T-cell (primary cell): Measurements from ENCODE around the gene CHD1. TPM values are rescaled to one million over a fixed set of nuclear protein-coding genes. Genes with fewer than 3 reads are reported as not detected.

ENCODE experiments used
- ATAC-seq, 4 experiments: fragments of 200-7000 bp in 3 of 4; fragments of 150-1000 bp in 1 of 4; cut with Tn5 transposase; replicated peaks in 1 of 4; 1 replicate in 3 of 4; 2 replicates in 1 of 4; pipeline ENCODE4 v1.10.0; 2021; ENCODE audit warnings: moderate library complexity in 3 of 4, mild to moderate bottlenecking in 2 of 4, moderate number of reproducible peaks in 1 of 4
- CTCF ChIA-PET, 2 donors: fragments of 300-600 bp; sonication (Branson Sonifier 250); formaldehyde crosslinking; loops; one replicate each; lab custom pipeline; 2022; ENCODE audit warnings: antibody characterized with exemption in 2 of 2; lab: Charles Lee
- POLR2A ChIA-PET, 2 donors: fragments of 300-600 bp; sonication (Branson Sonifier 250); formaldehyde crosslinking; loops; one replicate each; lab custom pipeline; 2022; ENCODE audit warnings: antibody characterized with exemption in 2 of 2; lab: Charles Lee
- DNase-seq, 35 experiments: peaks; one replicate each; pipeline versions ENCODE4 v3.0.0 to v3.0.0-alpha.2; 2013 to 2023
- H3K27ac ChIP-seq: one replicate; pipeline ENCODE4 v1.5.1; 2013; ENCODE audit warnings: low read length
- H3K27me3 ChIP-seq, 2 experiments: replicated peaks in 1 of 2; 1 replicate in 1 of 2; 2 replicates in 1 of 2; pipeline versions ENCODE4 v1.6.1 to v1.7.0; 2013; ENCODE audit warnings: low read length in 1 of 2, mixed read lengths in 1 of 2; ENCODE audit not compliant: control insufficient read depth in 2 of 2, insufficient read depth in 2 of 2; ENCODE audit errors: extremely low read depth in 1 of 2
- H3K36me3 ChIP-seq, 2 donors: 1 replicate in 1 of 2; 2 replicates in 1 of 2; pipeline versions ENCODE4 v1.6.1 to v1.7.0; 2013; ENCODE audit warnings: low read length in 1 of 2; ENCODE audit not compliant: control insufficient read depth in 2 of 2, insufficient read depth in 1 of 2; ENCODE audit errors: extremely low read depth in 1 of 2
- H3K4me1 ChIP-seq, 2 experiments: 1 replicate in 1 of 2; 2 replicates in 1 of 2; pipeline versions ENCODE4 v1.6.1 to v1.7.0; 2013; ENCODE audit warnings: low read length in 2 of 2, mixed read lengths in 1 of 2; ENCODE audit not compliant: insufficient read depth in 2 of 2, control insufficient read depth in 1 of 2; ENCODE audit errors: extremely low read depth in 1 of 2
- H3K4me3 ChIP-seq, 2 donors: 1 replicate in 1 of 2; 2 replicates in 1 of 2; pipeline versions ENCODE4 v1.5.1 to v1.7.0; 2013; ENCODE audit warnings: mild to moderate bottlenecking in 2 of 2, low read length in 1 of 2, moderate library complexity in 1 of 2; ENCODE audit not compliant: control insufficient read depth in 1 of 2; ENCODE audit errors: extremely low read depth in 1 of 2
- H3K9me3 ChIP-seq: 2 replicates; pipeline ENCODE4 v1.7.0; 2013
- H3K27ac Mint-ChIP-seq, 2 donors: one replicate each; pipeline ENCODE4 v1.8.0; 2020 to 2021; ENCODE audit warnings: mild to moderate bottlenecking in 2 of 2, mixed read lengths in 2 of 2
- H3K27me3 Mint-ChIP-seq, 2 donors: one replicate each; pipeline ENCODE4 v1.8.0; 2021 to 2022; ENCODE audit warnings: mixed read lengths in 2 of 2
- H3K36me3 Mint-ChIP-seq: one replicate; pipeline ENCODE4 v1.8.0; 2021; ENCODE audit warnings: mixed read lengths
- H3K4me1 Mint-ChIP-seq, 3 donors: one replicate each; pipeline ENCODE4 v1.8.0; 2020 to 2022; ENCODE audit warnings: mixed read lengths in 3 of 3, mild to moderate bottlenecking in 1 of 3
- H3K4me3 Mint-ChIP-seq, 3 donors: one replicate each; pipeline ENCODE4 v1.8.0; 2020 to 2022; ENCODE audit warnings: mild to moderate bottlenecking in 3 of 3, mixed read lengths in 3 of 3, moderate library complexity in 3 of 3
- H3K9me3 Mint-ChIP-seq, 3 donors: one replicate each; pipeline ENCODE4 v1.8.0; 2020 to 2022; ENCODE audit warnings: mixed read lengths in 3 of 3
- WGBS: methylation state at CpG from one replicate; pipeline ENCODE4 v1.1.5; 2013; ENCODE audit warnings: missing lambda C conversion rate; ENCODE audit not compliant: insufficient coverage; 5-methylcytosine and 5-hydroxymethylcytosine counted together
- total RNA-seq, 35 experiments: library from RNA in 6 of 35; stranded (reverse) in 6 of 35; fragments of 120-200 nt in 1 of 35; gene quantifications; one replicate each; pipeline versions ENCODE4 v1.2.1 to v1.2.4 and lab custom pipeline; 2013 to 2026

Gene CHD1
- total RNA-seq, 5 donors from 2014 or later (not counting 1 experiment from before 2014, with no cell fraction given) = 61.5 to 150 (median 64.9) TPM

DNA sequence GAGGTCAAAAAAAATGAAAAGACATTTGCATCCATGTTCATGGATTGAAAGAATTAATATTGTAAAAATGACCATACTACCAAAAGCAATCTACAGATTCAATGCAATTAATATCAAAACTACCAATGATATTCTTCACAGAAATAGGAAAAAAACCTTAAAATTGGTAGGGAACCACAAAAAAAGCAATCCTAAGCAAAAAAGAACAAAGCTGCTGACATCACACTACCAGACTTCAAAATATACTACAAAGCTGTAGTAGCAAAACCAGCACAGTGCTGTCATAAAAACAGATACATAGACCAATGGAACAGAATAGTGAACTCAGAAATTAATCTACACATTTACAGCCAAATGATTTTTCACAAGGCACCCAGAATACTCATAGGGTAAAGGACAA, 121.0 kb downstream of the CHD1 start:
- DNase-seq = no peak
- H3K4me3 ChIP-seq = no peak overlapping the region
- POLR2A ChIA-PET = no interaction called here
- no peak overlapping the region for H3K4me3 Mint-ChIP-seq
- H3K27me3 Mint-ChIP-seq = no peaks in the 10 kb centered on the region
- no peaks in the 10 kb centered on the region for H3K27me3 ChIP-seq
- H3K27ac Mint-ChIP-seq = no peak overlapping the region
- CTCF ChIA-PET = no interaction called here
- H3K4me1 ChIP-seq = no peaks in the 10 kb centered on the region
- peaks cover 3% of the 10 kb centered on the region for H3K9me3 ChIP-seq
- ATAC-seq = no peak
- H3K36me3 Mint-ChIP-seq = peaks cover 20% of the 10 kb centered on the region
- H3K4me1 Mint-ChIP-seq = no peaks in the 10 kb centered on the region
- H3K27ac ChIP-seq = no peak overlapping the region
- H3K9me3 Mint-ChIP-seq = peaks cover 3 to 26% (median 20%) of the 10 kb centered on the region in 3 donors
- H3K36me3 ChIP-seq = no peaks in the 10 kb centered on the region

DNA sequence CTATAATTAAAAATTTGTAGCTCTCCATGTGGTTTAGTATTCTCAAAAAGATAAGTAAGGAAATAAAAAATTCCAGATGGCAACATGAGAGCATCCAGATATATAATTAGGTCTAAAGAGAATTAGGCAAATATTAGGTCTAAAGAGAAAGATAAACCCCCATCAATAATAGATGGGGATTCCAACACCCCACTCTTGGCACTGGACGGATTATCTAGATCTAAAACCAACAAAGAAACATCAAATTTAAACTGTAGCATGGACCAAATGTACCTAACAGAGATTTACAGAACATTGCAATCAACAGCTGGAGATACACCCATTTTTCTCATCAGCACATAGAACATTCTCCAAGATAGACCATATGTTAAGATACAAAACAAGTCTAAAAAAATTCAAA, 123.7 kb downstream of the CHD1 start:
- peaks cover 3% of the 10 kb centered on the region for H3K9me3 ChIP-seq
- ATAC-seq (no peak), DNase-seq (no peak)
- no peak overlapping the region for H3K27ac ChIP-seq
- no peaks in the 10 kb centered on the region for H3K27me3 ChIP-seq
- Mint-ChIP-seq H3K9me3 (peaks cover 3 to 26% (median 20%) of the 10 kb centered on the region in 3 donors), H3K36me3 (peaks cover 20% of the 10 kb centered on the region), H3K27me3 (peaks cover 0 to 2% of the 10 kb centered on the region in 2 donors), H3K27ac (no peak overlapping the region), H3K4me1 (no peaks in the 10 kb centered on the region), H3K4me3 (no peak overlapping the region)
- ChIA-PET CTCF (no interaction called here), POLR2A (no interaction called here)
- H3K4me3 ChIP-seq = no peak overlapping the region
- H3K4me1 ChIP-seq = no peaks in the 10 kb centered on the region
- no peaks in the 10 kb centered on the region for H3K36me3 ChIP-seq
- WGBS = no CpG with 5 or more reads among the region's 1 CpG

DNA sequence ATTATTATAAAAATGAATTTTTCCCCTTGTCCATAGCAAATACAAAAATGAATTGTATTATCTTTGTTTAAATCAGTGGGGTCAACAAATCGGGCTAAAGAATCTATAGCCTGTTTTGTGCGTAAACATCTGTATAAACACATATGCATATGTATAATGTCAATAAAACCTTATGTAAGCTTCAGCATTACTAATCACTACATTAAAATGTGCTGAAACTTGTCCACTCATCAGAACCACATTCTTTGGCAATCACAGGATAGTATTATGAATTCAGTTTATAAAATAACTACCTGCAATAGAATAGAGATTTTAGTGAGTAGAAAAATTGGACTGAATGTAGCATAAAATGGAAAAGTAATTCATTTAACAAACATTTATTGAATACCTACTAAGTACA, 124.7 kb downstream of the CHD1 start:
- CTCF ChIA-PET = no interaction called here
- WGBS = no CpG with 5 or more reads among the region's 2 CpGs

More for the DNA sequence above, 124.7 kb downstream of the CHD1 start:
- Histone ChIP-seq H3K27ac (no peak overlapping the region), H3K4me3 (no peak overlapping the region), H3K4me1 (no peaks in the 10 kb centered on the region), H3K27me3 (no peaks in the 10 kb centered on the region), H3K36me3 (no peaks in the 10 kb centered on the region), H3K9me3 (peaks cover 3% of the 10 kb centered on the region)
- peaks cover 0 to 2% of the 10 kb centered on the region in 2 donors for H3K27me3 Mint-ChIP-seq
- POLR2A ChIA-PET = no interaction called here
- peaks cover 20% of the 10 kb centered on the region for H3K36me3 Mint-ChIP-seq
- H3K9me3 Mint-ChIP-seq = peaks cover 3 to 26% (median 20%) of the 10 kb centered on the region in 3 donors
- H3K27ac Mint-ChIP-seq = no peak overlapping the region
- DNase-seq (no peak), ATAC-seq (no peak)
- H3K4me3 Mint-ChIP-seq = no peak overlapping the region
- no peaks in the 10 kb centered on the region for H3K4me1 Mint-ChIP-seq

Other genes starting within 250 kb of the CHD1 start
- gene RGMB, start 155.3 kb downstream of the CHD1 start, total RNA-seq = 10 to 100 TPM; 14.6 to 22.8 (median 16.8) TPM